K562 (cell line): Measurements from ENCODE around the gene ANKH. TPM values are rescaled to one million over a fixed set of nuclear protein-coding genes. Genes with fewer than 3 reads are reported as not detected.

Source experiments
- ATAC-seq: fragments of 200-7000 bp; cut with Tn5 transposase; 3 replicates; pipeline ENCODE4 v1.9.1; 2020; ENCODE audit warnings: moderate library complexity
- BruUV-seq: library from RNA; stranded (reverse); fragments of 400-500 nt; replicated peaks from 2 replicates; lab custom pipeline; 2021; lab: Mats Ljungman, UMichigan
- CTCF ChIA-PET: fragments of 300-600 bp; formaldehyde crosslinking; extraction: SDS; loops from one replicate; lab custom pipeline; 2021; ENCODE audit warnings: low intra/inter-chr PET ratio; lab: Yijun Ruan, JAX
- POLR2A ChIA-PET: fragments of 300-600, 350-650 bp; sonication (Branson Sonifier 250); formaldehyde crosslinking; extraction: SDS; loops from one replicate; lab custom pipeline; 2021; ENCODE audit warnings: antibody characterized with exemption, inconsistent platforms; lab: Yijun Ruan, JAX
- DNase-seq, 4 experiments: peaks; one replicate each; pipeline versions ENCODE4 v3.0.0 to v3.0.0-alpha.2; 2011 to 2018; ENCODE audit warnings: low spot score in 3 of 4, mixed read lengths in 3 of 4; ENCODE audit errors: extremely low read depth in 1 of 4
- FAIRE-seq: peaks from 2 replicates; lab custom pipeline; 2011; peaks lifted over from hg19 to GRCh38; lab: Jason Lieb, UNC
- H2AFZ ChIP-seq: 2 replicates; pipeline ENCODE4 v1.6.0; 2011; ENCODE audit warnings: low read depth, low read length, control low read depth, inconsistent platforms
- H3K27ac ChIP-seq: fragments of 200-600 bp; 3 replicates; pipeline ENCODE4 v1.8.0; 2011; ENCODE audit warnings: low read depth, mild to moderate bottlenecking, control low read depth, inconsistent platforms, low read length, moderate library complexity, mixed read lengths; ENCODE audit errors: extremely low read depth
- H3K27me3 ChIP-seq, 2 experiments: fragments of 300-600 bp in 1 of 2; 2 replicates in 1 of 2; 3 replicates in 1 of 2; pipeline versions ENCODE4 v1.6.0 to v1.8.0; 2011; ENCODE audit warnings: inconsistent platforms in 2 of 2, low read length in 2 of 2, mild to moderate bottlenecking in 1 of 2, mixed read lengths in 1 of 2, moderate library complexity in 1 of 2; ENCODE audit not compliant: control insufficient read depth in 2 of 2, insufficient read depth in 2 of 2
- H3K36me3 ChIP-seq: fragments of 300-600 bp; 3 replicates; pipeline ENCODE4 v1.8.0; 2011; ENCODE audit warnings: mild to moderate bottlenecking, low read length, inconsistent platforms; ENCODE audit not compliant: control insufficient read depth, insufficient read depth
- H3K4me1 ChIP-seq, 2 experiments: fragments of 200-600 bp in 1 of 2; replicated peaks in 1 of 2; 2 replicates in 1 of 2; 3 replicates in 1 of 2; pipeline versions ENCODE4 v1.5.1 to v1.8.0; 2011; ENCODE audit warnings: inconsistent platforms in 2 of 2, low read length in 2 of 2, mild to moderate bottlenecking in 1 of 2, mixed read lengths in 1 of 2, moderate library complexity in 1 of 2; ENCODE audit not compliant: control insufficient read depth in 2 of 2, insufficient read depth in 2 of 2
- H3K4me2 ChIP-seq: 2 replicates; pipeline ENCODE4 v1.6.1; 2011; ENCODE audit warnings: low read length, control low read depth, inconsistent platforms, mixed read lengths; ENCODE audit not compliant: insufficient read depth
- H3K4me3 ChIP-seq: fragments of 200-600 bp; sonication (generic), shearing (Covaris generic); 2 replicates; pipeline ENCODE4 v1.5.1; 2016; ENCODE audit warnings: control low read depth, inconsistent platforms
- H3K79me2 ChIP-seq: fragments of 200-600 bp; 3 replicates; pipeline ENCODE4 v1.8.0; 2011; ENCODE audit warnings: low read length, inconsistent platforms; ENCODE audit not compliant: control insufficient read depth, insufficient read depth
- H3K9ac ChIP-seq, 2 experiments: 2 replicates each; pipeline versions ENCODE4 v1.6.0 to v1.6.1; 2011; ENCODE audit warnings: low read depth in 2 of 2, low read length in 2 of 2, control low read depth in 1 of 2, inconsistent platforms in 1 of 2, mild to moderate bottlenecking in 1 of 2, mixed read lengths in 1 of 2; ENCODE audit not compliant: insufficient read depth in 1 of 2
- H3K9me1 ChIP-seq: one replicate; pipeline ENCODE4 v1.6.0; 2011; ENCODE audit warnings: inconsistent platforms, mild to moderate bottlenecking, low read length, moderate library complexity; ENCODE audit not compliant: control insufficient read depth, insufficient read depth
- H3K9me3 ChIP-seq: replicated peaks from 2 replicates; pipeline ENCODE4 v1.5.1; 2011; ENCODE audit warnings: low read depth, low read length, inconsistent platforms; ENCODE audit not compliant: control insufficient read depth, insufficient read depth
- H4K20me1 ChIP-seq: replicated peaks from 2 replicates; pipeline ENCODE4 v1.6.1; 2011; ENCODE audit warnings: low read length, inconsistent platforms, mixed read lengths; ENCODE audit not compliant: control insufficient read depth, insufficient read depth
- RFX1 ChIP-seq: fragments of 450-650 bp; IDR thresholded peaks from 2 replicates; pipeline ENCODE4 v1.6.1; 2016; ENCODE audit warnings: mild to moderate bottlenecking, moderate library complexity
- ZNF24 ChIP-seq: fragments of 450-650 bp; IDR thresholded peaks from 2 replicates; pipeline ENCODE4 v1.6.1; 2016
- ZNF512 ChIP-seq: IDR thresholded peaks from 2 replicates; pipeline ENCODE4 v1.6.1; 2016; ENCODE audit warnings: missing genetic modification characterization, missing compliant biosample characterization
- ZNF79 ChIP-seq: fragments of 250-450 bp; sonication (Bioruptor Pico); IDR thresholded peaks from 2 replicates; pipeline ENCODE4 v1.4.0; 2020; ENCODE audit warnings: low read depth, mild to moderate bottlenecking, moderate library complexity
- WGBS: fragments of 100-300 bp; shearing (Covaris generic); methylation state at CpG from one replicate; pipeline ENCODE4 v1.1.6; 2016; ENCODE audit warnings: low coverage, mixed read lengths; ENCODE audit not compliant: insufficient coverage; ENCODE audit errors: missing lambda C conversion rate; 5-methylcytosine and 5-hydroxymethylcytosine counted together
- in situ Hi-C: fragments of 300-500 bp; cut with MboI; formaldehyde crosslinking; loops from 4 replicates; pipeline ENCODE4 v1.15.0; 2018; ENCODE audit warnings: inconsistent platforms, mixed read lengths
- intact Hi-C: fragments of 100-400 bp; cut with micrococcal nuclease; formaldehyde crosslinking; loops from 2 replicates; pipeline ENCODE4 v1.14.2; 2022
- polyA plus RNA-seq, 8 experiments: library from polyadenylated mRNA; depleted of rRNA in 4 of 8; stranded (reverse) in 5 of 8; unstranded in 3 of 8; fragments of >200 nt; fragmentation: Nextera tagmentation in 2 of 8; fragmentation: Illumina TruSeq in 1 of 8; extraction: Ambion mirVana in 2 of 8; extraction: Trizol in 1 of 8; gene quantifications; 2 replicates each; pipeline versions ENCODE4 v1.2.1 to v1.2.3, GENCODE V29; 2011 to 2014; ENCODE audit warnings: inconsistent platforms in 1 of 8, missing spikeins in 1 of 8
- total RNA-seq, 7 experiments: library from RNA; depleted of rRNA in 6 of 7; stranded (reverse); fragments of >200 nt in 6 of 7; fragmentation: Illumina TruSeq in 2 of 7; extraction: Trizol in 2 of 7; gene quantifications; 2 replicates each; pipeline versions ENCODE4 v1.2.1 to v1.2.3, GENCODE V29; 2011 to 2021; ENCODE audit warnings: low replicate concordance in 1 of 7

ANKH gene
- total and polyA plus RNA-seq, 9 of the 15 experiments (the other 6 are each of a cell fraction or from before 2014, with no cell fraction given), result 0.79 to 12.2 (median 4.5) TPM

- in situ Hi-C loops (no loop called here), intact Hi-C loops (loop anchor here (10.0 kb wide), 2 partner anchors 134 to 146 kb away; no protein-coding TSS in a partner anchor)
- BruUV-seq, result no TSS peak
- Histone ChIP-seq H3K4me2 (peak overlapping the region; percentile 64), H3K9ac (peak overlapping the region in 1 of 2 experiments; percentile 86; a peak in 1 of 4 replicates), H3K79me2 (no peaks in the 10 kb centered on the region), H3K27ac (no peak overlapping the region), H3K9me3 (no peaks in the 10 kb centered on the region), H3K9me1 (no peaks in the 10 kb centered on the region), H2AFZ (peak overlapping the region; percentile 68), H3K36me3 (no peaks in the 10 kb centered on the region), H3K4me3 (peak overlapping the region; percentile 45), H3K27me3 (peaks cover 9 to 19% of the 10 kb centered on the region in 2 experiments), H3K4me1 (peaks cover 0 to 14% of the 10 kb centered on the region in 2 experiments; a peak in 3 of 5 replicates), H4K20me1 (no peaks in the 10 kb centered on the region)
- no peak for DNase-seq
- ChIA-PET CTCF (no interaction called here), POLR2A (interaction anchor here (0.6 to 1.3 kb wide), 5 partner anchors 19 to 115 kb away, joined by 3 to 4 read pairs (median 3); no protein-coding TSS in a partner anchor)
- WGBS, result 35% methylated on average over 20 of the region's 21 CpGs
- no peak for FAIRE-seq
- ATAC-seq, result no peak
- no peak for TF ChIP-seq RFX1
- TF ChIP-seq ZNF24, result no peak
- peak; percentile 75 for TF ChIP-seq ZNF512 (tag)
- TF ChIP-seq ZNF79 (CRISPR knock-in tag), result no peak
Observed at GRCh38 chr5:14870337-14871213, 1.0 kb downstream of the ANKH start.
